ENCODE measurements around the gene SCN11A. TPM values are rescaled to one million over a fixed set of nuclear protein-coding genes. Genes with fewer than 3 reads are reported as not detected.

The SCN11A gene
- polyA plus RNA-seq, 1 experiment, result 0.05 TPM

- ChIA-PET POLR2A (no interaction called here), CTCF (interaction anchor here (0.6 to 6.3 kb wide), 3 partner anchors 14 to 678 kb away, joined by 3 to 60 read pairs (median 7); no protein-coding TSS in a partner anchor)
- H3K27me3 ChIP-seq (ENCODE audit: control insufficient read depth, insufficient read depth, low read length), result no peaks in the 10 kb centered on the region
- DNase-seq (ENCODE audit: low read depth, low spot score), result no peak
- no peak overlapping the region for H3K4me3 ChIP-seq (ENCODE audit: low read depth, low read length)
- H3K27ac ChIP-seq (ENCODE audit: low read depth, low read length), result no peak overlapping the region
- no peak for TF ChIP-seq CTCF (IDR thresholded peaks at IDR 0.05; ENCODE audit: low read depth, low read length)
- no peaks in the 10 kb centered on the region for H3K9me3 ChIP-seq (ENCODE audit: control insufficient read depth, insufficient read depth, low read length)
Measured at GRCh38 chr3:39013289-39013688, 38.5 kb downstream of the SCN11A start.

- ChIA-PET CTCF (interaction anchor here (6.3 kb wide), 1 partner anchor 12 kb away, joined by 60 read pairs; no protein-coding TSS in a partner anchor), POLR2A (no interaction called here)
- no peak for DNase-seq (ENCODE audit: low read depth, low spot score)
- Histone ChIP-seq H3K4me3 (ENCODE audit: low read depth, low read length) (no peak overlapping the region), H3K9me3 (ENCODE audit: control insufficient read depth, insufficient read depth, low read length) (no peaks in the 10 kb centered on the region), H3K27me3 (ENCODE audit: control insufficient read depth, insufficient read depth, low read length) (no peaks in the 10 kb centered on the region), H3K27ac (ENCODE audit: low read depth, low read length) (no peak overlapping the region)
- no peak for TF ChIP-seq CTCF (IDR thresholded peaks at IDR 0.05; ENCODE audit: low read depth, low read length)
Measured at GRCh38 chr3:39011191-39011736, 40.5 kb downstream of the SCN11A start.

- H3K9me3 ChIP-seq (ENCODE audit: control insufficient read depth, insufficient read depth, low read length), result no peaks in the 10 kb centered on the region
- POLR2A ChIA-PET, result no interaction called here
- H3K27ac ChIP-seq (ENCODE audit: low read depth, low read length), result no peak overlapping the region
- H3K27me3 ChIP-seq (ENCODE audit: control insufficient read depth, insufficient read depth, low read length), result peaks cover 4% of the 10 kb centered on the region
- H3K4me3 ChIP-seq (ENCODE audit: low read depth, low read length), result no peak overlapping the region
- no peak for DNase-seq (ENCODE audit: low read depth, low spot score)
- no peak for TF ChIP-seq CTCF (IDR thresholded peaks at IDR 0.05; ENCODE audit: low read depth, low read length)
- CTCF ChIA-PET, result interaction anchor here (1.0 kb wide), 1 partner anchor 44 kb away, joined by 3 read pairs; no protein-coding TSS in a partner anchor
Measured at GRCh38 chr3:39005295-39005694, 46.4 kb downstream of the SCN11A start.

Small RNA genes within 50 kb of the gene (small RNA-seq; reads per million reads assigned to genes)
- not detected for gene RNU6-1227P (ENCODE audit: insufficient read length, low read depth)

Other genes with a start within 250 kb of the SCN11A start
- not detected in 2 replicates for gene SCN10A, start 235.7 kb downstream of the SCN11A start, polyA plus RNA-seq (2011; rRNA removed)
- 35.0 and 42.1 TPM in 2 replicates for gene WDR48, start 72 bp upstream of the SCN11A start, polyA plus RNA-seq (2011; rRNA removed)
- gene GORASP1, start 55.7 kb upstream of the SCN11A start, polyA plus RNA-seq (2011; rRNA removed), result 43.7 and 47.6 TPM in 2 replicates
- 1.6 and 2.8 TPM in 2 replicates for gene TTC21A, start 55.7 kb upstream of the SCN11A start, polyA plus RNA-seq (2011; rRNA removed)
- 5.9 and 6.8 TPM in 2 replicates for gene CSRNP1, start 101.6 kb upstream of the SCN11A start, polyA plus RNA-seq (2011; rRNA removed)
- gene XIRP1, start 140.7 kb upstream of the SCN11A start, polyA plus RNA-seq (2011; rRNA removed), result 0.02 TPM in 1 of 2 replicates, not detected in the other
- gene CX3CR1, start 228.1 kb upstream of the SCN11A start, polyA plus RNA-seq (2011; rRNA removed), result not detected in 2 replicates

All from AG04450 (cell line).